T-helper 17 cell (primary cell): ENCODE results near the gene ZNF600. TPM values are rescaled to one million over a fixed set of nuclear protein-coding genes. Genes with fewer than 3 reads are reported as not detected.

Source experiments
- total RNA-seq, 4 donors: library from RNA in 2 of 4; stranded (reverse) in 2 of 4; gene quantifications; one replicate each; pipeline ENCODE4 v1.2.3 and lab custom pipeline; 2022 to 2026

ZNF600 gene
- total RNA-seq, 2 donors from 2014 or later, result 5.7 to 17.9 TPM

Other genes with a start within 250 kb of the ZNF600 start
- gene ZNF701, start 216.5 kb downstream of the ZNF600 start, total RNA-seq, result 10 to 100 TPM; 14.9 to 19.0 TPM
- gene ZNF83, start 148.4 kb downstream of the ZNF600 start, total RNA-seq, result 10 to 100 TPM; 56.1 to 61.1 TPM
- 10 to 100 TPM; 21.1 to 25.8 TPM for gene ZNF611, start 51.7 kb downstream of the ZNF600 start, total RNA-seq
- gene ZNF28, start 34.8 kb upstream of the ZNF600 start, total RNA-seq, result 10 to 100 TPM; 10.2 to 11.6 TPM
- gene ZNF468, start 70.8 kb upstream of the ZNF600 start, total RNA-seq, result 10 to 100 TPM; 10.5 to 12.2 TPM
- 1 to 10 TPM; 4.0 to 5.1 TPM for gene ZNF320, start 110.8 kb upstream of the ZNF600 start, total RNA-seq
- 1 to 10 TPM; 3.7 to 4.4 TPM for gene ZNF888, start 136.6 kb upstream of the ZNF600 start, total RNA-seq
- 1 to 10 TPM; 3.5 to 4.8 TPM for gene ZNF816, start 176.1 kb upstream of the ZNF600 start, total RNA-seq
- not detected for gene ERVV-1, start 227.1 kb upstream of the ZNF600 start, total RNA-seq